Bone marrow (tissue), 2 donors: ENCODE data around the gene SETBP1.

Source experiments
- DNase-seq, 2 donors: peaks; one replicate each; lab custom pipeline; 2025; lab: John Stamatoyannopoulos, UW

SETBP1 gene

GRCh38 chr18:45026162-45026561 is 345.5 kb downstream of the SETBP1 start:
- no peak for DNase-seq

GRCh38 chr18:45034179-45034578 is 353.5 kb downstream of the SETBP1 start:
- DNase-seq, result no peak

GRCh38 chr18:45037618-45038017 is 356.9 kb downstream of the SETBP1 start:
- DNase-seq, result no peak

GRCh38 chr18:45039376-45039775 is 358.7 kb downstream of the SETBP1 start:
- DNase-seq, result no peak

GRCh38 chr18:45040879-45041278 is 360.2 kb downstream of the SETBP1 start:
- DNase-seq, result no peak

- DNase-seq, result no peak
These were observed 364.1 kb downstream of the SETBP1 start for GRCh38 chr18:45044787-45045186.

- DNase-seq, result no peak
These were observed 365.5 kb downstream of the SETBP1 start for GRCh38 chr18:45046228-45046627.

GRCh38 chr18:45046961-45047360 is 366.3 kb downstream of the SETBP1 start:
- no peak for DNase-seq

GRCh38 chr18:45049578-45050319 is 369.1 kb downstream of the SETBP1 start:
- DNase-seq, result no peak

GRCh38 chr18:45050712-45051601 is 370.3 kb downstream of the SETBP1 start:
- no peak for DNase-seq

- no peak for DNase-seq
These were observed 373.9 kb downstream of the SETBP1 start for GRCh38 chr18:45054636-45055035.

- DNase-seq, result no peak
These were observed 375.1 kb downstream of the SETBP1 start for GRCh38 chr18:45055811-45056210.

- no peak for DNase-seq
These were observed 376.2 kb downstream of the SETBP1 start for GRCh38 chr18:45056926-45057325.

- no peak for DNase-seq
These were observed 377.4 kb downstream of the SETBP1 start for GRCh38 chr18:45057955-45058600.

- peak in 1 of 2 donors; percentile 92 for DNase-seq
These were observed 379.0 kb downstream of the SETBP1 start for GRCh38 chr18:45059695-45060094.

GRCh38 chr18:45060102-45060501 is 379.4 kb downstream of the SETBP1 start:
- no peak for DNase-seq

GRCh38 chr18:45061359-45061758 is 380.7 kb downstream of the SETBP1 start:
- no peak for DNase-seq

GRCh38 chr18:45063246-45064038 is 382.8 kb downstream of the SETBP1 start:
- DNase-seq, result no peak

- peak in 1 of 2 donors; percentile 1 for DNase-seq
These were observed 385.5 kb downstream of the SETBP1 start for GRCh38 chr18:45066210-45066609.

- DNase-seq, result peak in 1 of 2 donors; percentile 91
These were observed 386.2 kb downstream of the SETBP1 start for GRCh38 chr18:45066886-45067285.

GRCh38 chr18:45068400-45069094 is 387.9 kb downstream of the SETBP1 start:
- no peak for DNase-seq
